HG03139 (cell line): ENCODE results near the gene STAT1.

Experiments
- ATAC-seq: cut with Tn5 transposase; IDR thresholded peaks from one replicate; pipeline ENCODE4 v1.9.1; 2021; ENCODE audit not compliant: unreplicated experiment

The STAT1 gene

GRCh38 chr2:191013932-191014652 is at the start of gene STAT1:
TSS of gene STAT1 (minus strand) at chr2:191014171. CDS start at chr2:191010003, 4,168 bp downstream.
- ATAC-seq = peak; percentile 76

GRCh38 chr2:191063584-191063983 is 49.6 kb upstream of the STAT1 start:
- ATAC-seq = no peak

DNA sequence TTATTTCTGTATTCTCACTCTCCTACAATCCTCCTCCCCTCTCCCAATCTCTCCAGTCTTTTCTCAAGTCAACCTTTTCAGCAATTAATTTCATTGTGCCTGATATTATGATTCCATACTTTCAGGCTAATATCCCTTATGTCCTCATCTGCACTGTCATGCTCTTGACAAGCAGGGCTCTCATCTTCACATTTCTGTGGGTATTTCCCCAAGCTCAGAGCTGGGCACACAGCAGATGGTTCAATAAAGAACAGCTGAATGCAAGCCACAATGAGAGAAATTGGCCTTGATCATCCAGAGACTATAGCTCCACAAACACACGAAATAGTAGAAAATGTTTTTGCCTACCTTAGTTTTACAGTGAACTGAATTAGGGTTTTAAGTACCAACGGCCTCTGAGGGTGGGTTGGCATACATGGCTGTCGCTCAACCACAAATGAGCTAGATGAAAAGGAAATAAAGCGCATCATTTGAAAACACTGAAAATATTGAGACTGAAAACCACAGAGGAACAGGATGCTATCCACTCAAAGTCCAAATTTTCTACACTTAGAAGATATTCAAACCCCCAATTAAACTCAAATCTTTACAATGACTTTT is 47.5 kb upstream of the STAT1 start:
- no peak for ATAC-seq

- no peak for ATAC-seq
These were observed 45.3 kb upstream of the STAT1 start for GRCh38 chr2:191059308-191059707.

GRCh38 chr2:191056228-191056627 is 42.3 kb upstream of the STAT1 start:
- no peak for ATAC-seq

DNA sequence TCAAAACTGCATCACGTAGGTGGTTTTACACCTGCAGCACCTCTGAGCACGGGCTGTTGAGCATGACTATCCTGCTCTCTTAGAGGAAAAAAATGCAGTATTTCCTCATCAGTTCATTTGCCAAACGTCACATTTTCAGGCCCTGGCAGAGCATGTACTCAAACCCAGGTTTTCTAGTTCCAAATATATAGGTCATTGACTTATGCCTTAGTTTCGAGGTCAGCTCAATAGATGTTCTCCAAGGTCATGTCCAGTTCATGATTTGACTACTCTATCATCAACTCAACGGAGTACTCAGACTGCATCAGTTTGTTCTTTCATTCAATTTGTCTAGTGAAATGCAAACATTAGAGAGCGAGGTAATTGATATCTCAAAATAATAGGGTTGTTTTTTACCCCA is 39.3 kb upstream of the STAT1 start:
- ATAC-seq = no peak

DNA sequence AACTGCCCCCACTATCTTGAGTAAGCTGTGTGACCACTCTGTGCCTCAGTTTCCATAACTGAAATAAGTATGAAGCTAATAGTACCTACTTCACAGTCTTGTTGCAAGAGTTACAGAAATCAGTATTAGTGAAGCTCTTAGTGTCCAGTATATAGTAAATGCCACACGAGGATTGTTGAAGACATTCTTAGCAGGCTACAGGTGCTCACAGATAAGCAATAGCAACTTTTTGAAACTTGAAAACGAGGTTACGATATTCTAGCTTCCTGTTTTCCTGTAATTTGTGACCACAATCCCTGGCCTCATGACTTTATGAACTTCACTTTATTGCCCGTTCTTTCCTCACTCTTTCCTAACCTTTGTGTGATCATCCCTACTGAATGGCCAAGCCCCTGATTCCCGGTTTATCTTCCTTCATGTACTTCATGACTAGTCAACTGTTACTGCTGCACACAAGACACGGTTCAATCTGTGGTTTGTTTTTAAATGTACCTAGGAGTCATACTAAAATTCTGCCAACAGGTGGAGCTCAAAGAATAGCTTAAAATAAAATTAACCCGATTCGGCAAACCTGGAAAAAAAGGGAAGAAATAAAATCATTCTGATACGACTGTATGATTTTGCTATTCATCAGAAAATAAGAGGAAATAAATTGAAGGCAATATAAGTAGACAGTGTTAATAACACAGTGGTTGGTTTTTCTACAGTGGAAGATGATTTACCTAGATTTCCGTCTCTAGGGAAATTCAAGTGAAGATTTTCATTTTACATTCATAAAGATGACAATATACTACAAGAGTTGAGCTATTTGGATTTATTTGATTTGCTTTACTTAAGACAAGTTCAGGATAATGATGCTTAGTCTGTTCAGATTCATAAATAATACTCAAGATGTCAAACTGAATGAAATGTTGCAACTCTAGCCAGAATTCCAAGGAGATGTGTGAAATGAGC is 38.1 kb upstream of the STAT1 start:
- no peak for ATAC-seq

DNA sequence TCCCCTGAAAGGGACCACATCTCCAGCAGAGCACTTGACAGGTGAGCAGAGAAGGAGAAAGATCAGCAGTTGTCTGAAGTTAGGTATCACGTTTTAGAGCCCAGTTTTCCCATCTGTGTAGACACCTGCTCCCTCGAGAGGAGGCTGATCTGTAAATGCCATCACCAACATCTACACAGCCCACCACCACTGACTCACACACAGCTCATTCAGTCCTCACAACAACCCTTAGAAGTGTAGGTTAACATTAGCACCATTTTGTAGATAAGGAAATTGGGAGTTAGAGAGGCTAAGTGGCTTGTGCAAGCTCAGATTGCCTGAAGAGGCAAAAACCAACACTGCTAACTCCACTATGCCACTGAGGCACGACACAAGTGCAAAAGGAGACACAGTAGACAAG is 37.2 kb upstream of the STAT1 start:
- no peak for ATAC-seq

GRCh38 chr2:191050640-191050987 is 36.6 kb upstream of the STAT1 start:
- no peak for ATAC-seq

- ATAC-seq = peak; percentile 68
These were observed 36.0 kb upstream of the STAT1 start for GRCh38 chr2:191049728-191050639.

- no peak for ATAC-seq
These were observed 34.1 kb upstream of the STAT1 start for GRCh38 chr2:191048073-191048472.

GRCh38 chr2:191045141-191045540 is 31.2 kb upstream of the STAT1 start:
- no peak for ATAC-seq

DNA sequence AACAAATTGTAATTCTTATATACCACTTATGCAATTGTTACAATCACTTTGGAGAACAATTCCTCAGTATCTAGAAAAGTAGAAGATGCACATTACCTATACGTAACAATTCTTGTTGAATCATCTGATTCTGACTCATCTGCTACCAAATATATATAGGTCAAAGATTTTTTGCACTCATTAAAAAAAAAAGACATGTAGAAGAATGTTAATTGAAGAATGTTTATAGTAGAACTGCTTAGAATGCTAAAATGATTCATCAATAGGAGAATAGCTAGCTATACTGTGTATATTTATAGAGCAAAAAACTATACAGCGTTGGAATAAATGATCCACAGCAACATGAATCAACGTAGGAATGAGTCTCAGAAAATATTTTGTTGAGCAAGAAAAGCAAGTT is 29.5 kb upstream of the STAT1 start:
- ATAC-seq = no peak

GRCh38 chr2:191041418-191042161 is 27.6 kb upstream of the STAT1 start:
- no peak for ATAC-seq

DNA sequence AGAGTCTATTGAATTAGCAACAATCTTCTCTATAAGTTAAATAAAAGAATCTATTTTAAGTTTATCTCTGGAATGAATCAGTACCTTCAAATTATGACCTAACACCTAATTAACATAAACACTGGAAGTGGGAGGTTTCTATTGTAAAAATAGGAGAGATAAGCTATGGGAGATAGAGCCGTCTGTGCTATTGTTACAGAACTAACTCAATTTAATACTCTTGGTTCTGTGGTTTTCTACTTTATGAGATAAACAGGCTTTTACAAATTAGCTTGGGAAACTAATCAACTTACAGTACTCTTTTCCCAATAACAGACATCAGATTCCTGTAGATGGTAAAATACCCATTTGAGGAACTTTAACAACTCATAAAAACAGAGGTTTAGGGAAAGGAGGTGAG is 25.6 kb upstream of the STAT1 start:
- no peak for ATAC-seq

DNA sequence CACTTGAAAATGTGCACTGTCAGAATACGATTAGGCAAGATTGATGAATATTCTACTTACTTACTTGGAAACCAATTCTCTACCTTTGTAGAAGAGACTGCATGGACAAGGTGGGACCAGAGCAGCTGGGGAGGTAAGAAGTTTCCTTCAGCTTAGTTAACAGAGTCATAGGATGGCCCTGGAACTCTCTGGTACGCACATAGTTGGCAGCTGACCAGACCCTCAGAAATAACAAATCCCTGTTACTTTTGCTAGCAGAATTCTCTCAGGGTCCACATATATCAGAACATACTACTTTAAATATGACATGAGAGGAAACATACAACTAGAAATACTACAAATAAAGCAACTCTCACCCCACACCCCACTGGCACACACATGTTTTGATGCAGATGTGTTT is 24.8 kb upstream of the STAT1 start:
- ATAC-seq = no peak

DNA sequence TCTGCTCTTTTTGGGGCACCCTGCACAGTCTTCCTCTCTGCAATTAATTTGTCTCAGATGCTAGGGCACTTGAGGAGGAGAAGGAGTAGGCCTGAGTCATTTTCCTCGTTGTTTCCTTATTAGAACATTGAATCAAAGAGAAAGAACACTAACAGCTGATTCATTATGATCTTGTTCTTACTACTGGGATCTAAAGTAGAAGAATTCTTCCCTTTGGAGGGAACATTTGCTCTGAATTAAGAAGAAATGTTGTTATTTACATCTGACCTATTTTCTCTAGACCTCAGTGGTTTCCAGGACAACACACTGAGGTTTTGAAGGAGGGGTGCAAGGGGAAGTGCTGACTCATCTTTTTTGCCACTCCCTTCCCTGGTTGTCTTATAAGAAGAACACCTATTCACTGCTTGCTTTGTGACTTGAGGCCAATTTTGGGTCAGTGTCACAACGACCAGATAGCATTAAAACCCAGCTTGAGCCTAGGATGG is 24.3 kb upstream of the STAT1 start:
- no peak for ATAC-seq

DNA sequence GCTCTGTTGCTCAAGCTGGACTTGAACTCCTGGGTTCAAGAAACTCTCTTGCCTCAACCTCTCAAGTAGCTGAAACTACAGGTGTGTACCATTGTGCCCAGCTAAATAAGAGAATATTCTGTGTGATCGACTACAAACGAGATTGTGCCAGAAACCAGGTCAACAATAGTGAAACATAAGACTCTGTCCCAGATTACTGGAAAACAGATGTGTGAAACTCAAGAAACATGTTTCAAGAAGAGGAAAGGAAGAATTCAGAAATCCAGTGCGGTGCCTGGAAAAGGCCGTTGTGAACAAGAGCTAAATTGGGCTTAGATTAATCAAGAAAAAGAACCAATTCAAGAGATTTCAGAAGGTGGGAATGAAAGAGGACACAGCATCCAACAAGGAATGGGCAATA is 23.4 kb upstream of the STAT1 start:
- no peak for ATAC-seq

- no peak for ATAC-seq
These were observed 22.4 kb upstream of the STAT1 start for GRCh38 chr2:191036363-191036762.
